Natural killer cell (primary cell): Measurements from ENCODE around the gene MACROD2. TPM values are rescaled to one million over a fixed set of nuclear protein-coding genes. Genes with fewer than 3 reads are reported as not detected.

Source experiments
- ATAC-seq, 3 donors: fragments of 150-1000 bp in 2 of 3; fragments of 200-7000 bp in 1 of 3; cut with Tn5 transposase; 1 replicate in 1 of 3; 2 replicates in 2 of 3; pipeline ENCODE4 v1.10.0; 2021; ENCODE audit warnings: mild to moderate bottlenecking in 2 of 3, moderate library complexity in 2 of 3
- DNase-seq, 2 donors: peaks; one replicate each; pipeline versions ENCODE4 v3.0.0 to v3.0.0-alpha.2; 2013 to 2021; ENCODE audit warnings: mixed read lengths in 1 of 2
- H3K27ac ChIP-seq: one replicate; pipeline ENCODE4 v1.5.1; 2013; ENCODE audit warnings: mild to moderate bottlenecking, low read length
- H3K27me3 ChIP-seq: one replicate; pipeline ENCODE4 v1.6.1; 2013; ENCODE audit warnings: low read length; ENCODE audit not compliant: control insufficient read depth, insufficient read depth
- H3K36me3 ChIP-seq: one replicate; pipeline ENCODE4 v1.6.1; 2013; ENCODE audit warnings: low read length; ENCODE audit not compliant: control insufficient read depth, insufficient read depth
- H3K4me1 ChIP-seq: one replicate; pipeline ENCODE4 v1.6.1; 2013; ENCODE audit warnings: low read length; ENCODE audit not compliant: control insufficient read depth, insufficient read depth
- H3K4me3 ChIP-seq: one replicate; pipeline ENCODE4 v1.5.1; 2013; ENCODE audit warnings: low read length
- H3K9me3 ChIP-seq: one replicate; pipeline ENCODE4 v1.6.1; 2013; ENCODE audit warnings: low read length; ENCODE audit not compliant: control insufficient read depth, insufficient read depth
- H3K27ac Mint-ChIP-seq, 2 donors: one replicate each; pipeline ENCODE4 v1.8.0; 2022; ENCODE audit warnings: mild to moderate bottlenecking in 2 of 2, mixed read lengths in 2 of 2, moderate library complexity in 1 of 2
- H3K27me3 Mint-ChIP-seq, 2 donors: one replicate each; pipeline ENCODE4 v1.8.0; 2022; ENCODE audit warnings: low read depth in 2 of 2, mixed read lengths in 2 of 2
- H3K36me3 Mint-ChIP-seq: one replicate; pipeline ENCODE4 v1.8.0; 2022; ENCODE audit warnings: mixed read lengths
- H3K4me1 Mint-ChIP-seq, 2 donors: one replicate each; pipeline ENCODE4 v1.8.0; 2022; ENCODE audit warnings: mixed read lengths in 2 of 2
- H3K4me3 Mint-ChIP-seq: one replicate; pipeline ENCODE4 v1.8.0; 2022; ENCODE audit warnings: mild to moderate bottlenecking, moderate library complexity, mixed read lengths
- H3K9me3 Mint-ChIP-seq, 2 donors: one replicate each; pipeline ENCODE4 v1.8.0; 2022; ENCODE audit warnings: mixed read lengths in 2 of 2
- CTCF ChIP-seq: fragments of 200-600 bp; IDR thresholded peaks from one replicate; pipeline ENCODE4 v1.8.0; 2022; ENCODE audit warnings: antibody characterized with exemption
- WGBS: methylation state at CpG from one replicate; pipeline ENCODE4 v1.1.7; 2013; ENCODE audit warnings: missing lambda C conversion rate; ENCODE audit not compliant: insufficient coverage; 5-methylcytosine and 5-hydroxymethylcytosine counted together
- intact Hi-C: fragments of 100-400 bp; cut with micrococcal nuclease; formaldehyde crosslinking; loops from one replicate; pipeline ENCODE4 v1.14.2; 2022
- total RNA-seq, 4 donors: library from RNA; stranded (reverse); fragments of 120-200 nt in 1 of 4; gene quantifications; one replicate each; pipeline versions ENCODE4 v1.2.3 to v1.2.4, GENCODE V29; 2013 to 2022

Gene MACROD2
- total RNA-seq, 3 donors from 2014 or later (not counting 1 experiment from before 2014, with no cell fraction given): 0.19 to 0.88 TPM; not detected in 1

DNA sequence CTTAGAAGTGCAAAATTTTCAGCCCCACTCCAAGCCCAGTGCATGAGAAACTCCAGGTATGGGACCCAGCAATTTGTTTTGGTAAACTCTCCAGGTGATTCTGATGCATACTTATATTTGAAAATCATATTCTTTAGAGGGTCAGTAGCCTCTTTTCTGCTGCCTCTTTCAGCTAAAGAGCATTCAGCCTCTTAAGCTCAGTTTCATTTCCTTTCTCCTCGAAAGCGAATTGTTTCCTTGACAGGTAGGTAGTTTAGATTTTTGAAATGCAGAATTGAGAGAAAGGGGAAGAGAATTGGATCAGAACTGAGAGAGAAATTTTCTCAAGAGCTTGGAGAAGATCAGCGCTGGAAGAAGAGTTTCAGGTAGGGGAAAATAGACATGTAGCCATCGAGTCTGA lies 1337.9 kb downstream of the MACROD2 start:
- no peak overlapping the region for H3K27ac ChIP-seq
- no peaks in the 10 kb centered on the region for H3K4me1 ChIP-seq
- peaks cover 6% of the 10 kb centered on the region for H3K36me3 Mint-ChIP-seq
- no peak overlapping the region for H3K4me3 ChIP-seq
- no peak for TF ChIP-seq CTCF
- no peaks in the 10 kb centered on the region for H3K27me3 ChIP-seq
- no peaks in the 10 kb centered on the region for H3K9me3 ChIP-seq
- H3K27ac Mint-ChIP-seq: no peak overlapping the region
- H3K9me3 Mint-ChIP-seq: peaks cover 2 to 13% of the 10 kb centered on the region in 2 donors
- 68% methylated on average over 4 of the region's 4 CpGs for WGBS
- no peaks in the 10 kb centered on the region for H3K4me1 Mint-ChIP-seq
- intact Hi-C loops: no loop called here
- H3K36me3 ChIP-seq: no peaks in the 10 kb centered on the region
- H3K4me3 Mint-ChIP-seq: no peak overlapping the region
- ATAC-seq: no peak
- H3K27me3 Mint-ChIP-seq: no peaks in the 10 kb centered on the region
- DNase-seq: no peak

- Histone ChIP-seq H3K4me1 (no peaks in the 10 kb centered on the region), H3K27me3 (no peaks in the 10 kb centered on the region), H3K9me3 (no peaks in the 10 kb centered on the region), H3K4me3 (no peak overlapping the region), H3K36me3 (no peaks in the 10 kb centered on the region), H3K27ac (no peak overlapping the region)
- 57% methylated on average over 2 of the region's 2 CpGs for WGBS
- no peaks in the 10 kb centered on the region for H3K27me3 Mint-ChIP-seq
- no peak overlapping the region for H3K4me3 Mint-ChIP-seq
- no peak for TF ChIP-seq CTCF
- DNase-seq (no peak), ATAC-seq (no peak)
- no peak overlapping the region for H3K27ac Mint-ChIP-seq
- H3K4me1 Mint-ChIP-seq: no peaks in the 10 kb centered on the region
- peaks cover 2 to 12% of the 10 kb centered on the region in 2 donors for H3K9me3 Mint-ChIP-seq
- intact Hi-C loops: no loop called here
- peaks cover 6% of the 10 kb centered on the region for H3K36me3 Mint-ChIP-seq
Observed at GRCh38 chr20:15336011-15336410, 1340.7 kb downstream of the MACROD2 start.

DNA sequence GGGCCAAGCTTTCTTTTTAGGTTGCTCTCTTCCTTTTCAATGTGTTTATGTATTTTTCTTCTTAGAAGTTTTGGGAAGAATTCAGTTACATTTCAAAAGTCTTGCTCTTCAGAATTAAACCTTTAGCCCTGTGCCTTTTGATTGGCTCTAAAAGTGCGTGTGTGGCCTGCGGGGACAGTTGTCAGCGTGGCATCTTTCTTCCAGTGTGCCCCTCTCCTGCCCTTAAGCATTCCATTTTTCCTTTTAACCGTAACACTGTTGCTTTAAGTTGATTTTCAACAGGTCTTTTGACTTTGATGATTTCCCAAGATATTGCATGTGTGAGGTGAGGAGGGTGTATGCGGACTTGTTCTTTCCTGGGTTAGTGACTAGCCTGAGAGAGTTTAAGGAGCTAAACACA lies 1341.2 kb downstream of the MACROD2 start:
- no peak overlapping the region for H3K4me3 Mint-ChIP-seq
- H3K27ac ChIP-seq: no peak overlapping the region
- H3K9me3 Mint-ChIP-seq: peaks cover 2 to 12% of the 10 kb centered on the region in 2 donors
- H3K27ac Mint-ChIP-seq: no peak overlapping the region
- no peaks in the 10 kb centered on the region for H3K27me3 ChIP-seq
- intact Hi-C loops: no loop called here
- H3K27me3 Mint-ChIP-seq: no peaks in the 10 kb centered on the region
- no peaks in the 10 kb centered on the region for H3K4me1 ChIP-seq
- ATAC-seq: no peak
- WGBS: 89% methylated on average over 5 of the region's 5 CpGs
- DNase-seq: no peak
- H3K36me3 Mint-ChIP-seq: peaks cover 6% of the 10 kb centered on the region
- no peaks in the 10 kb centered on the region for H3K36me3 ChIP-seq
- H3K9me3 ChIP-seq: no peaks in the 10 kb centered on the region
- H3K4me1 Mint-ChIP-seq: no peaks in the 10 kb centered on the region
- TF ChIP-seq CTCF: no peak
- H3K4me3 ChIP-seq: no peak overlapping the region

GRCh38 chr20:15339264-15339663 lies 1343.9 kb downstream of the MACROD2 start:
- intact Hi-C loops: no loop called here
- Histone ChIP-seq H3K36me3 (no peaks in the 10 kb centered on the region), H3K9me3 (no peaks in the 10 kb centered on the region), H3K4me3 (no peak overlapping the region), H3K27me3 (no peaks in the 10 kb centered on the region), H3K4me1 (no peaks in the 10 kb centered on the region), H3K27ac (no peak overlapping the region)
- H3K27me3 Mint-ChIP-seq: no peaks in the 10 kb centered on the region
- H3K36me3 Mint-ChIP-seq: peaks cover 6% of the 10 kb centered on the region
- H3K9me3 Mint-ChIP-seq: peaks cover 7 to 21% of the 10 kb centered on the region in 2 donors
- no peaks in the 10 kb centered on the region for H3K4me1 Mint-ChIP-seq
- H3K27ac Mint-ChIP-seq: no peak overlapping the region
- DNase-seq: no peak
- ATAC-seq: no peak
- H3K4me3 Mint-ChIP-seq: no peak overlapping the region
- 94% methylated on average over 3 of the region's 3 CpGs for WGBS
- no peak for TF ChIP-seq CTCF
